NCI-H1436 (cell line): ENCODE data around the gene GRK3.
"Not testable (repeated sequence)": the region's sequence is repeated elsewhere in the genome, so short reads cannot be mapped to it uniquely, and the experiment has no call there.

Source experiments
- DNase-seq: peaks from one replicate; lab custom pipeline; 2025; lab: John Stamatoyannopoulos, UW

Gene GRK3

DNA sequence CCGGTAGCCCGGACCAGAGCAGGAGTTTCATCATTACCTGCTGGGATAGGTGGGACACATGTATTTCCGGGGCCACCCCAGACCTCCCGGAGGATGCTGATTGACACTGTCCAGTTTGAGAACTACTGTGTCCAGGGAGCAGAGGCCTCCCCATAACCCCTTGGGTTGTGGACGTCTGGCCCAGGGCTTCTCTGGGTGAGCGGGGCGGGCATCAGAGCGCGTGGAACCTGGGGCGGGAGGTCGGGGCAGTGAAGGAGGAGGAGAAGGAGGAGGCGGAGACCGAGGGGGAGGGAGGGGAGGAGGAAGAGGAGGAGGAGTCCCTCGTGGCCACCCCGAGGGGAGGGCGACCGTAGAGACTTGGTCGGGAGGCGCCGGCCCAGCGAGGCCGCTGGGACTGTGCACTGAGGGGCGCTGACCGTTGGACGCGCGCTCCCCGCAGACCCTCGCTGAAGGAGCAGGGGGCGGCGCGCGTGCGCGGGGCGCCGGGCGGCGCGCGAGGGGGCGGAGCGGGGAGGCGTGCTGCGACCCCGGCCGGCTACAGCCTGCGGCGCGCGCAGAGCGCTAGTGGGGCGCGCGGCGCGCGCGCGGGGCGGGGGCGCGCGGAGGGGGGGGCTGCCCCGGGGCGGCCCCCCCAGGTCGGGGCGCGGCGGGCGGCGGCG lies at the start of gene GRK3:
Gene GRK3 (plus strand): TSS at position 356 of the 659 bp plus-strand sequence. CDS start 366 bp downstream, outside the sequence.
- DNase-seq: peak; percentile 49

GRCh38 chr22:25518000-25518663 lies 46.3 kb upstream of the GRK3 start:
- DNase-seq: no peak

- no peak for DNase-seq
Measured at GRCh38 chr22:25525376-25525775, 39.1 kb upstream of the GRK3 start.

- not testable (repeated sequence) for DNase-seq
Measured at GRCh38 chr22:25525804-25526584, 38.5 kb upstream of the GRK3 start.

GRCh38 chr22:25527016-25527415 lies 37.5 kb upstream of the GRK3 start:
- not testable (repeated sequence) for DNase-seq

GRCh38 chr22:25528068-25528467 lies 36.4 kb upstream of the GRK3 start:
- not testable (repeated sequence) for DNase-seq

GRCh38 chr22:25529059-25529458 lies 35.4 kb upstream of the GRK3 start:
- not testable (repeated sequence) for DNase-seq

DNA sequence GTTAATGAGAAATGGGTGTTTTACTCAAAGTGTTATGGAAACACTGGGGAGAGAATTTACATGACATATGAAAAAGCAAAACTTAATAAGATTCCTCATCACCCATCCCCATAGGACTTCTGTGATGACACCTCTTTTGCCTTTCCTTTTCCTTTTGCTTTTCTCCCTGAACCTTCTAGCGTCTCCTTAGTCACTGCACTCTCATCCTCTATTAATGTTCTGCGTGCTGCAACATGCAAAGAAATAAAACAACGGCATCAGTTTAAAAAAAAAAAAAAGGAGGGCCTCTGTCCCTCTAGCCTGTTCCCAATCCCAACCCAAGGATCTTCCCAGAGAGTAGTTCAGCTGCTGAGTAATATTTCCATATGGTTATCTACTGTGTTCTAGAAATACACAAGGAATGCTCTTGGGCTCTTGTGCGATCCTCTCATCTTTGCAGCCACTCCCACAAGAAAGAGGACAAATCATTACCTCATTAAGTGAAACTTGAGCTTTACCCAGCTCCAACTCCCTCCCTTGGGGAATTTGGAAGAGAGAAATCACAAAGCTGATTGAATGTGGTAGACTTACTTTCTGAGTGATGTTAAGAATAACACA lies 34.8 kb upstream of the GRK3 start:
- DNase-seq: not testable (repeated sequence)

GRCh38 chr22:25531677-25532076 lies 32.8 kb upstream of the GRK3 start:
- not testable (repeated sequence) for DNase-seq

DNA sequence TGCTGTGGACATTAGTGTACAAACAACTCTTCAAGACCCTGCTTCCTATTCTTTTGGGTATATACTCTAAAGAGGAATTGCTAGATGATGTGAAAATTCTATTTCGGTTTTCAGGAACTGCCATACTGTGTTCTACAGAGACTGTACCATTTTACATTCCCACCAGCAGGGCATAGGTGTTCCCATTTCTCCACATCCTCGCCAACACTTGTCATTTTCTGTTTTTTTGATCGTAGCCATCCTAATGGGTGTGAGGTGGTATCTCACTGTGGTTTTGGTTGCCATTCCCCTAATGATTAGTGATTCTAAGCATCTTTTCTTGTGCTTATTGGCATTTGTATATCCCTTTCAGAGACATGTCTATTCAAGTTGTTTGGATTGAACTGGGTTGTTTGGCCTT lies 29.8 kb upstream of the GRK3 start:
- DNase-seq: no peak

DNA sequence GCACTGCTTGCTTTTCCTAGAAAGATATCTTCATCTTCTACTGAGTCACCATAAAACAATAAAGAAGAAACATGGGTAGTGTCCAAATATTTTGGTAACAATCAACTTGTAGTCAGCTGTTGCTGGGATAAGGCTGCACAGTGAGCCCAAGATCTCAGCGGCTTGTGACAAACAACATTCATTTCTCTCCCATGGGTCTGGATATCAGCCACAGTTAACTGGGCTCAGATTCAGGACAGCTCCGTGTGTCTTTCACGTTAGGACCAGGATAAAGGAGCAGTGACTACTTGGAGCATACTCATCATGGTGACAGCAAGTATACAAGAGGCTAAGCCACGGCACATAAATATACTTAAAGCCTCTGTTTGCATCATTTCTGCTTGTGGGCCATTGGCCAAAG lies 27.9 kb upstream of the GRK3 start:
- no peak for DNase-seq

- no peak for DNase-seq
Measured at GRCh38 chr22:25540166-25540907, 24.1 kb upstream of the GRK3 start.

GRCh38 chr22:25540908-25541660 lies 23.4 kb upstream of the GRK3 start:
- DNase-seq: no peak

- DNase-seq: no peak
Measured at GRCh38 chr22:25542191-25542590, 22.3 kb upstream of the GRK3 start.

GRCh38 chr22:25542720-25543402 lies 21.6 kb upstream of the GRK3 start:
- no peak for DNase-seq

DNA sequence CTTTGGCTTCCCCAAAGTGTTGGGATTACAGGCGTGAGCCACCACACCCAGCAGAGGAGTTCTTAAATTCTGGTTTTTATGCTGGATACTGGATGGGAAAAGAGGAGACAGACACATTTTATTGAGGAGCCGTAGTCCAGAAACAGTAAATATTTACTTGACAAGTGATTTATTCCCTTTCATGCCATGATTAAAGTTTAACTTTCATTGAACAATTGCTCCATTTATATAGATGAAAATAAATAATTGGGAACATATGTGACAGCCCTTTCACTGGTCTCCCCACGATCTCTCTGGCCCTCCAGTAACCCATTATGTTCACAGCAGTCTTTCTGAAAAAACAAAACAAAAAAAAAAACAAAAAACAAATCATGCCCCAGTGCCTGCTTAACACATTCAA lies 19.3 kb upstream of the GRK3 start:
- no peak for DNase-seq

- DNase-seq: no peak
Measured at GRCh38 chr22:25545672-25546071, 18.8 kb upstream of the GRK3 start.

DNA sequence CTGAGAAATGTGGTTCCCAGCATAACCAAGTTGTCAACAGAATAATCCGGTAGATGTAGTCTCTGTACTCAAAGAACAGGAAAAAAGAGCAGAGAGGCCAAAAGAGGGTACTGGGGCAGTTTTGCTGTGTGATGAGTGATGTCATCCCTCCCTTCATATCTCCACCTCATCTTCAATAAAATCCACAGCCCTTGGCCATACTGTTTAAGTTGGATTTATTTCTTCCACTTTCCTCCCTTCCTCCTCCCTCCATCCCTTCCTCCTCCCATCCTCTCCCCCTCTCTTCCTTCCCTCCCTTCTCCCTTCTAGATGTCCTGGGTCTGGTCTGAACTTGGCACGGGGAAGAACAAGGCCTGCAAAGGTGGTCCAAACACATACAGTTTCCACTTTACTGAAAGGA lies 18.2 kb upstream of the GRK3 start:
- DNase-seq: no peak

DNA sequence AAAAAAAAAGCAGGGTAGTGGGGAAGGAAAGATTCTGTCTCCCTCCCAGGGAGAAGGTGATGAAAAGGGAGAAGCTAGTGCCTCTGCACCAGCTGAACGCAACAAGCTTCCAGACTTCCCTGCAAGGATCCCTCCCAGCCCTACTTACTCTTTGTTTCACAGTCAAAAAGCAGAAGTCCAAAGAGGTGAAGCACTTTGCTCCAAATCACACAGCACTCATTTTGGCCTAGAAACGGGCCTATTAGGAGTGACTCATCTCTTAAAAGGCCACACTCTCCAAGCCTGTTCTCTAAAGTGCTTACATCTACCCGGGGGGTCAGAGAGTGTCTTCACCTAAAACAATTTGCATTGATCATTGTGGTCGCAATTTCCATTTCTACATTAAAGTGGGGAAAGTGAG lies 17.7 kb upstream of the GRK3 start:
- DNase-seq: no peak

GRCh38 chr22:25548866-25549464 lies 15.5 kb upstream of the GRK3 start:
- no peak for DNase-seq
